Sigmoid colon (tissue), 7 donors: ENCODE measurements around the gene CYP11A1. TPM values are rescaled to one million over a fixed set of nuclear protein-coding genes. Genes with fewer than 3 reads are reported as not detected.

Source experiments
- DNase-seq: peaks from one replicate; pipeline ENCODE4 v3.0.0-alpha.2; 2019
- H3K27ac ChIP-seq, 4 donors: fragments of 200-600 bp; sonication (generic); one replicate each; pipeline ENCODE4 v1.5.1; 2016 to 2019; ENCODE audit warnings: mild to moderate bottlenecking in 1 of 4
- H3K27me3 ChIP-seq, 3 donors: fragments of 200-600 bp; sonication (generic); one replicate each; pipeline ENCODE4 v1.5.1; 2019; ENCODE audit warnings: mild to moderate bottlenecking in 1 of 3
- H3K36me3 ChIP-seq, 4 donors: fragments of 200-600 bp; sonication (generic); one replicate each; pipeline ENCODE4 v1.5.1; 2016 to 2019
- H3K4me1 ChIP-seq, 4 donors: fragments of 200-600 bp; sonication (generic); one replicate each; pipeline ENCODE4 v1.5.1; 2017 to 2019
- H3K4me3 ChIP-seq, 4 donors: fragments of 200-600 bp; sonication (generic); one replicate each; pipeline ENCODE4 v1.5.1; 2017 to 2019; ENCODE audit warnings: mild to moderate bottlenecking in 2 of 4, moderate library complexity in 1 of 4
- H3K9me3 ChIP-seq, 4 donors: fragments of 200-600 bp in 3 of 4; sonication (generic) in 3 of 4; one replicate each; pipeline versions ENCODE4 v1.5.1 to v1.6.1; 2013 to 2019
- CTCF ChIP-seq, 4 experiments: fragments of 450-650 bp in 3 of 4; fragments of 200-600 bp in 1 of 4; IDR thresholded peaks; one replicate each; pipeline ENCODE4 v1.5.1; 2016 to 2019; ENCODE audit warnings: antibody characterized with exemption in 4 of 4, mild to moderate bottlenecking in 3 of 4, moderate library complexity in 2 of 4
- EP300 ChIP-seq, 4 donors: sonication (generic); formaldehyde crosslinking; IDR thresholded peaks; one replicate each; pipeline ENCODE4 v1.6.1; 2017; ENCODE audit warnings: antibody characterized with exemption in 4 of 4
- POLR2A ChIP-seq, 2 donors: fragments of 450-650 bp; IDR thresholded peaks; one replicate each; pipeline ENCODE4 v1.6.1; 2016; ENCODE audit warnings: antibody characterized with exemption in 2 of 2, mild to moderate bottlenecking in 2 of 2, moderate library complexity in 2 of 2
- POLR2AphosphoS5 ChIP-seq, 4 donors: sonication (generic); formaldehyde crosslinking; IDR thresholded peaks; one replicate each; pipeline ENCODE4 v1.6.1; 2017; ENCODE audit warnings: antibody characterized with exemption in 4 of 4
- WGBS, 2 donors: extraction: QIAGEN DNeasy Blood & Tissue Kit; methylation state at CpG; one replicate each; pipeline ENCODE4 v1.1.7; 2013; 5-methylcytosine and 5-hydroxymethylcytosine counted together
- intact Hi-C: fragments of 100-400 bp; cut with DNase I; formaldehyde crosslinking; loops from one replicate; pipeline ENCODE4 v1.15.1; 2023
- polyA plus RNA-seq, 3 donors: library from polyadenylated mRNA; stranded (reverse); fragments of 200-250 nt; gene quantifications; one replicate each; pipeline ENCODE4 v1.2.3, GENCODE V29; 2013
- total RNA-seq, 4 donors: library from RNA; depleted of rRNA; stranded (reverse); fragments of >200 nt; gene quantifications; one replicate each; pipeline ENCODE4 v1.1.0, GENCODE V29; 2016
- donor health status: healthy with polysubstance abuse.
- donor health status: Bipolar disorder and iron deficiency.
- donor health status: healthy.

The CYP11A1 gene
- total and polyA plus RNA-seq, 7 donors: 0.22 to 1.7 (median 0.49) TPM; not detected in 2

- WGBS, 2 donors: 80 to 91% methylated on average over 13 of the region's 13 CpGs
- DNase-seq: no peak
- no peaks in the 10 kb centered on the region for H3K36me3 ChIP-seq
- no peak overlapping the region for H3K4me3 ChIP-seq
- H3K9me3 ChIP-seq: no peaks in the 10 kb centered on the region
- no peak overlapping the region for H3K27ac ChIP-seq
- intact Hi-C loops: no loop called here
- peaks cover 0 to 10% (median 0%) of the 10 kb centered on the region in 3 donors for H3K27me3 ChIP-seq
- H3K4me1 ChIP-seq: no peaks in the 10 kb centered on the region
- no peak for TF ChIP-seq CTCF (IDR thresholded peaks at IDR 0.05)
- TF ChIP-seq POLR2AphosphoS5 (IDR thresholded peaks at IDR 0.05): no peak
Measured at GRCh38 chr15:74347757-74348250, 19.6 kb downstream of the CYP11A1 start.

GRCh38 chr15:74345051-74345450 lies 22.4 kb downstream of the CYP11A1 start:
- 87 to 91% methylated on average over 10 of the region's 10 CpGs for WGBS, 2 donors

GRCh38 chr15:74343797-74344127 lies 23.7 kb downstream of the CYP11A1 start:
- intact Hi-C loops: no loop called here
- peak; percentile 38 for DNase-seq

More at GRCh38 chr15:74345051-74345450, 22.4 kb downstream of the CYP11A1 start:
- DNase-seq: peak; percentile 52
- TF ChIP-seq POLR2AphosphoS5 (IDR thresholded peaks at IDR 0.05) (no peak), POLR2A (IDR thresholded peaks at IDR 0.05) (no peak), CTCF (IDR thresholded peaks at IDR 0.05) (no peak), EP300 (IDR thresholded peaks at IDR 0.05) (no peak)
- Histone ChIP-seq H3K27me3 (no peaks in the 10 kb centered on the region), H3K27ac (no peak overlapping the region), H3K4me3 (no peak overlapping the region), H3K36me3 (no peaks in the 10 kb centered on the region), H3K9me3 (no peaks in the 10 kb centered on the region), H3K4me1 (no peaks in the 10 kb centered on the region)
- intact Hi-C loops: no loop called here

GRCh38 chr15:74343127-74343796 lies 24.2 kb downstream of the CYP11A1 start:
- no peaks in the 10 kb centered on the region for H3K9me3 ChIP-seq
- no peaks in the 10 kb centered on the region for H3K36me3 ChIP-seq
- intact Hi-C loops: no loop called here
- H3K4me3 ChIP-seq: no peak overlapping the region
- no peak overlapping the region for H3K27ac ChIP-seq
- DNase-seq: peak; percentile 40
- H3K4me1 ChIP-seq: no peaks in the 10 kb centered on the region
- TF ChIP-seq POLR2A (IDR thresholded peaks at IDR 0.05) (no peak), EP300 (IDR thresholded peaks at IDR 0.05) (no peak), CTCF (IDR thresholded peaks at IDR 0.05) (no peak), POLR2AphosphoS5 (IDR thresholded peaks at IDR 0.05) (no peak)
- 92 to 93% methylated on average over 14 of the region's 14 CpGs for WGBS, 2 donors
- H3K27me3 ChIP-seq: no peaks in the 10 kb centered on the region

More at GRCh38 chr15:74343797-74344127, 23.7 kb downstream of the CYP11A1 start:
- no peak for TF ChIP-seq EP300 (IDR thresholded peaks at IDR 0.05)
- no peak for TF ChIP-seq CTCF (IDR thresholded peaks at IDR 0.05)
- TF ChIP-seq POLR2A (IDR thresholded peaks at IDR 0.05): no peak
- no peak for TF ChIP-seq POLR2AphosphoS5 (IDR thresholded peaks at IDR 0.05)
- Histone ChIP-seq H3K4me1 (no peaks in the 10 kb centered on the region), H3K4me3 (no peak overlapping the region), H3K9me3 (no peaks in the 10 kb centered on the region), H3K27me3 (no peaks in the 10 kb centered on the region), H3K36me3 (no peaks in the 10 kb centered on the region), H3K27ac (no peak overlapping the region)
- 88 to 90% methylated on average over 8 of the region's 8 CpGs for WGBS, 2 donors

- Histone ChIP-seq H3K27me3 (no peaks in the 10 kb centered on the region), H3K27ac (no peak overlapping the region), H3K9me3 (no peaks in the 10 kb centered on the region), H3K4me3 (no peak overlapping the region), H3K36me3 (no peaks in the 10 kb centered on the region), H3K4me1 (no peaks in the 10 kb centered on the region)
- DNase-seq: peak; percentile 61
- no peak for TF ChIP-seq EP300 (IDR thresholded peaks at IDR 0.05)
- TF ChIP-seq CTCF (IDR thresholded peaks at IDR 0.05): no peak
- TF ChIP-seq POLR2AphosphoS5 (IDR thresholded peaks at IDR 0.05): no peak
- no peak for TF ChIP-seq POLR2A (IDR thresholded peaks at IDR 0.05)
- WGBS, 2 donors: 39 to 55% methylated on average over 4 of the region's 4 CpGs
- intact Hi-C loops: no loop called here
Measured at GRCh38 chr15:74340150-74340549, 27.3 kb downstream of the CYP11A1 start.
